Measurements from ENCODE around the gene NDUFS5.
"Not testable (repeated sequence)": the region's sequence is repeated elsewhere in the genome, so short reads cannot be mapped to it uniquely, and the experiment has no call there.

NDUFS5 gene

DNA sequence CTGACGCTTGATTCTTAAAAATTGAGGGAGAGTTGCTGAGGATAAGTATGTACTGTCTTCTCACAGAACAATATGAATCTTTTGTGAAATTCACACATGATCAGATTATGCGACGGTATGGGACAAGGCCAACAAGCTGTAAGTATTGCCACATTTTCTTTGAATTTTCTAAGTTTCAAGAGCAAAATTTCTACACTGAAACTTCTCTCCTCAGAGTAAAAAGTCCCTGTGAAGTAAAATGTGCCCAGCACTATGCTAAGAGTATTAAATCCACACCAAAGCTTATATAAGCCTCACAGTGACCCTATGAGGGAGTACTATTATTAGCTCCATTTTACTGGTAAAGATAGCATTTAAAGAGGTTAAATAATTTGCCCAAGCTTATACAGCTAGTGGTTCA is 22.9 kb upstream of the NDUFS5 start:
- no peak overlapping the region for H3K4me3 ChIP-seq (ENCODE audit: control insufficient read depth, low read depth, low read length)
- DNase-seq (ENCODE audit: low read depth): no peak
- TF ChIP-seq, protein P1, sequence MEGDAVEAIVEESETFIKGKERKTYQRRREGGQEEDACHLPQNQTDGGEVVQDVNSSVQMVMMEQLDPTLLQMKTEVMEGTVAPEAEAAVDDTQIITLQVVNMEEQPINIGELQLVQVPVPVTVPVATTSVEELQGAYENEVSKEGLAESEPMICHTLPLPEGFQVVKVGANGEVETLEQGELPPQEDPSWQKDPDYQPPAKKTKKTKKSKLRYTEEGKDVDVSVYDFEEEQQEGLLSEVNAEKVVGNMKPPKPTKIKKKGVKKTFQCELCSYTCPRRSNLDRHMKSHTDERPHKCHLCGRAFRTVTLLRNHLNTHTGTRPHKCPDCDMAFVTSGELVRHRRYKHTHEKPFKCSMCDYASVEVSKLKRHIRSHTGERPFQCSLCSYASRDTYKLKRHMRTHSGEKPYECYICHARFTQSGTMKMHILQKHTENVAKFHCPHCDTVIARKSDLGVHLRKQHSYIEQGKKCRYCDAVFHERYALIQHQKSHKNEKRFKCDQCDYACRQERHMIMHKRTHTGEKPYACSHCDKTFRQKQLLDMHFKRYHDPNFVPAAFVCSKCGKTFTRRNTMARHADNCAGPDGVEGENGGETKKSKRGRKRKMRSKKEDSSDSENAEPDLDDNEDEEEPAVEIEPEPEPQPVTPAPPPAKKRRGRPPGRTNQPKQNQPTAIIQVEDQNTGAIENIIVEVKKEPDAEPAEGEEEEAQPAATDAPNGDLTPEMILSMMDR (IDR thresholded peaks at IDR 0.05; ENCODE audit: control insufficient read depth, insufficient read depth, low read depth, low read length, missing control alignments): no peak

DNA sequence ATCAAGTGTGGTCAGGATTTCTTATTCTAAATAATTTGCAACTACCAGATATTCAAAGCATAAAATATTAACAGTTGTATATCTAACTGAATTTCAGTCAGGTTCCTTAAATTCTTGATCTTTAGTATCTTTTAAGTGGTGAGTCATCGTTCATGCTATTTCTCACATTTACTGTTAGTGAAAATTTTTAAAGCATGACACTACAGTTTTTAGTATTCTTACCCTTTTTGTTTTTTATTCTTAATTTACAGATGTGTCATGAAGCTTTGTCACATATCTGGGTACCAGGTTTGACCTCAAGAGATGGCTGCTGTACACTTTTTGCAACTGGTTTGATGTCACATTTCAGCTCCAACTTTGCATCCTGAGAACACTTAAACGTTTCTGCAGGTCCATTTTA is 22.4 kb upstream of the NDUFS5 start:
- H3K4me3 ChIP-seq (ENCODE audit: control insufficient read depth, low read depth, low read length): no peak overlapping the region
- DNase-seq (ENCODE audit: low read depth): no peak
- TF ChIP-seq, protein P1 (IDR thresholded peaks at IDR 0.05; ENCODE audit: control insufficient read depth, insufficient read depth, low read depth, low read length, missing control alignments): no peak

DNA sequence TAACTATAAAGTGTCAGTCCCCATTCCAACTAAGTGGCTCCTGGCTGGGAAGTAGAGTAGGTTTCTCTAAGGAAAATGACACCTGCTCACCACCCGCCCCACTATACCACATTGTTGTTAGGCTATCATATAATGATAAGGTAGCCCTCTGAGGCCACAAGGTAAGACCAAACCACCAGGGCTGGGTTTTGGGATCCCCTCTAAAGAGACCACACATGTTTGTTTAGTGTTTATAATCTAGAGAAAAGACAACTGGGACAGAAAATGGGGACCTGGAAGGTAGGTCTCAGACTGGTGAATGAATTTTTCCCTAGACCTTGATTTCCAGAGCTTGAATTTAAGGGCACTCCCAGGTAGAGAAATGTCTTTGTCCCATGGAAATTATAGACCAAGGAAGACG is 19.9 kb upstream of the NDUFS5 start:
- H3K4me3 ChIP-seq (ENCODE audit: control insufficient read depth, low read depth, low read length): no peak overlapping the region
- TF ChIP-seq, protein P1 (IDR thresholded peaks at IDR 0.05; ENCODE audit: control insufficient read depth, insufficient read depth, low read depth, low read length, missing control alignments): no peak
- DNase-seq (ENCODE audit: low read depth): no peak

DNA sequence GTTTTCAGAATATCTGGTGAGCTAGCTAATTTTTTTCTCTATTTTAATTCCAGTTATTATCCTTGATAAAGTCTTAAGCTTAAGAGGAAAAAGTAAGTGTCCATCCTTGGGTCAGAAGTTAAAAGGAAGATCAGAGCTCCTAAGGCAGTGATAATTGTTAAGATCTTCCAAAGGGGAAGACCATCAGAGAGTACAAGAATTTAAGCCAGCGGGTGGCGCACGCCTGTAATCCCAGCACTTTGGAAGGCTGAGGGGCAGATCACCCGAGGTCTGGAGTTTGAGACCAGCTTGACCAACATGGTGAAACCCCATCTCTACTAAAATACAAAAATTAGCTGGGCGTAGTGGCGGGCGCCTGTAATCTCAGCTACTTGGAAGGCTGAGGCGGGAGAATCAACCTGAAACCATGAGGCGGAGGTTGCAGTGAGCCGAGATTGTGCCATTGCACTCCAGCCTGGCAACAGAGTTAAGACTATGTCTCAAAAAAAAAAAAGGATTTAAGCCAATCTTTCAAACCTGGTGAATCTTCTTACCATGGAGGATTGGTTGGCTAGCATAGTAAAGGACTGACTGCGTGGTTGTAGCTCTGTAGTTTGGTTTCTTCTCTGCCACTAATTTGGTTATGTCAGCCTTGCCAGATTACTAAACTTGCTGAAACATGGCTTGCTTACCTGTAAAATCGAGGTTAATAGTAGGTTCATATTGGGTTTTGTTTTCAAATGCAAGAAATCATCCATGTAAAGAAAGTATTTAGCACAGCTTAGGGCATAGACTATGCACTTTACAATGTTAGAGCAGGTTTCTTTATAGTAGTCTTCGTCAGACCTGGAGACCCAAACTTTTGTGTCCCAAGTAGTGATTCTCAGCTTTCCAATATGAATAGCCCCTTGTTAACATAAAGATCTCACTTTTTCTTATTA is 19.2 kb upstream of the NDUFS5 start:
- no peak for DNase-seq (ENCODE audit: low read depth)
- H3K4me3 ChIP-seq (ENCODE audit: control insufficient read depth, low read depth, low read length): no peak overlapping the region
- TF ChIP-seq, protein P1 (IDR thresholded peaks at IDR 0.05; ENCODE audit: control insufficient read depth, insufficient read depth, low read depth, low read length, missing control alignments): no peak

DNA sequence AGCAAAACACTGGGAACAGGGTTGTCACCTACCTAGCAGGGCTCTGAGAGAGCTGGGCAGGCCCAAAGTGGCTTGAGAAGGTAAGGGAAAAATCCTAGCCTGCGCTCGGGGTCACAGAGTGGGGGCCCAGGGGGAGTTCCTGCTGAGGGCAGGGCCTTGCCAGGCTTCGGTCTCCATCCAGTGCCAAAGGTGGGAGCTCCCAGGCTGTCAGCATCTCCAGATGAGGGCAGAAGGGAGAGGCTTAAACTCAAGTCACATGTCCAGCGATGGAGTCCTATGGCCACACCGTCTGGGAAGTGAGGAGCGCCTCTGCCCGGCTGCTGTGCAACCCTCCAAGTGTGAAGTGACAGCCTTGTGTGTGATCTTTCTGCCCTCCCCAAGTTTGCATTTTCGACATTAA is 11.2 kb upstream of the NDUFS5 start:
- not testable (repeated sequence) for DNase-seq (ENCODE audit: low read depth); H3K4me3 ChIP-seq (ENCODE audit: control insufficient read depth, low read depth, low read length)

DNA sequence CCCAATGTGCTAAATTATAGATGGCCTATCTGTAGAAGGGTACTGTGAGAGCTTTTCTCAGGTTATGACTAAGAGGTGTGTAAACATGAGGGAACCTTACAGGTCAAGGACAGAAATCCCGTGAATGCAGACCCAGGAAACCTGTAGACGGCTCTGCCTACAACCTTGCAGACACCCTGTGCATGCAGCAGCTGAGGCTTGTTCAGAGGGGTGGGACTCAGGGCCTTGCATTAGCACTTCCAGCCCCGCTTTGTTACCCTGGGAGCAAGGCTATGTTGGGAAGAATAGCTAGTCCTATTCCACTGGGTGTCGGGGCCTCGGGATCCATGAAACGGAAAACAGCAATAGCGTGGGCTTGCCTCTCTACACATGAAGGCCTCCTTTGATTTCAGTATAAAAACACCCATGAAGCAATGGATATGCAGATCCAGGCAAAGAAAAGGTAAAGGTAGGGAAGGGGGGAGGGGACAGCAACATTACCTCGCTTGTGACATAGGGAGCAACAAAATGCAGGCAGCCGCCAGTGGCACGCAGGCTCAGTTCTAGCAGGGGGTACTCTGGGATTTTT is 9.5 kb upstream of the NDUFS5 start:
- no peak for DNase-seq (ENCODE audit: low read depth)
- H3K4me3 ChIP-seq (ENCODE audit: control insufficient read depth, low read depth, low read length): no peak overlapping the region
- TF ChIP-seq, protein P1 (IDR thresholded peaks at IDR 0.05; ENCODE audit: control insufficient read depth, insufficient read depth, low read depth, low read length, missing control alignments): no peak

DNA sequence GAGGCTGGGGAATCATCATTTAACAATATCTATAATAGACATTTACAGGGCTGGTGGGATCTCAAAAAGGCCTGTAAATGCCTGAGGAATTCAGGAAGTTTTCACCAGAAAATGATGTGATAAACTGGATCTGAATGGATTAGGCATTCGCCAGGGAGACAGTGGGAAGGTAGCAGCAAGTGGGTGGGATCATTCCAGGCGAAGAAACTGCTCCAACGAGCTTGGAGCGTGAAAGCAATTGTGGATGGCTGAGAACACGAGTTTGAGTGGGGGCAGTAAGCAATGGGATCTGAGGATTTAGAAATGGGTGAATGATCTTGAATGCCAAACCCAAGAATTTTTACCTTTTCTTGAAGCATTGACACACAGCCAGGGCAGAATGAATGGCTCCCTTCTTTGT is 8.9 kb upstream of the NDUFS5 start:
- H3K4me3 ChIP-seq (ENCODE audit: control insufficient read depth, low read depth, low read length): no peak overlapping the region
- DNase-seq (ENCODE audit: low read depth): no peak
- TF ChIP-seq, protein P1 (IDR thresholded peaks at IDR 0.05; ENCODE audit: control insufficient read depth, insufficient read depth, low read depth, low read length, missing control alignments): no peak

DNA sequence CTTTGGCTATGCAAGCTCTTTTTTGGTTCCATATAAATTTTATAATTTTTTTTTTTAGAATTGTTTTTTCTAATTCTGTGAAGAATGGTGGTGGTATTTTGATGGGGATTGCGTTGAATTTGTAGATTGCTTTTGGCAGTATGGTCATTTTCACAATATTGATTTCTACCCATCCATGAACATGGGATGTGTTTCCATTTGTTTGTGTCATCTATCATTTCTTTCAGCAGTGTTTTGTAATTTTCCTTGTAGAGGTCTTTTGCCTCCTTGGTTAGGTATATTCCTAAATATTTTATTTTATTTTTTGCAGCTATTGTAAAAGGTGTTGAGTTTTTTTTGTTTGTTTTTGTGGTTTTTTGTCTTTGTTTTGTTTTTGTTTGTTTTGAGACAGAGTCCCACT is 5.7 kb upstream of the NDUFS5 start:
- DNase-seq (ENCODE audit: low read depth); H3K4me3 ChIP-seq (ENCODE audit: control insufficient read depth, low read depth, low read length): not testable (repeated sequence)
